HUDEP-2 (cell line): Measurements from ENCODE around the gene COL16A1.

Experiments used
- DNase-seq, 76 experiments: peaks; one replicate each; lab custom pipeline; 2025; ENCODE audit not compliant: unreplicated experiment in 76 of 76; lab: John Stamatoyannopoulos, UW

The COL16A1 gene

DNA sequence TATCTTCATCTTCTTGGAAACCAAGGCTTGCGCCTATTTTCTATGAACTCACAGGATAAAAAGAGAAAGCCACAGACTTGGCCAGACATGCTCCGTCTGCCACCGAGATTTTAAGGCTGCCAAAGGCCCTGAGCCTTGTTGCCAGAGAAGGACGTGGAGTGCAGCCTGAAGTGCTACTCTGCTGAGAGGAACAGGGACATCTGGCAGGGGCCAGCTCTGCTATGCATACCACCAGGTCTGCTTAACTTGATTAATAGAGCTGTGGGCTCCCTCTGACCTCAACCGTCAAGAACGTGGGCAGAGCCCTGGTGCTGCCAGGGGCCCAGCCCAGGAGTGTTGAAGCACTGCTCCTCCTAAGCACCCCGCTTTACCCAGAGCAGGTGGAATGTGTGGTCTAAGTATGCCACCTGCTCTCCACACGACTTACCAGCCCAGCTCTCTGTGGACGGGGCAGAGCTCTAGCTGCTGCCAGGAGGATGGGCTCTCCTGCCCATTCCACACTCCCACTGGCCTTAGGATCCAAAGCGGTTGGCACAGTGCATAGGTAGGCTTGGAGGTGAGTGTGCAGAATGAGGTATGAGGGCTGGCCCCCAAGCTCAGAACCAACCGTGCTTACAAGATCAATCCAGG lies 75.8 kb downstream of the COL16A1 start:
- no peak for DNase-seq

DNA sequence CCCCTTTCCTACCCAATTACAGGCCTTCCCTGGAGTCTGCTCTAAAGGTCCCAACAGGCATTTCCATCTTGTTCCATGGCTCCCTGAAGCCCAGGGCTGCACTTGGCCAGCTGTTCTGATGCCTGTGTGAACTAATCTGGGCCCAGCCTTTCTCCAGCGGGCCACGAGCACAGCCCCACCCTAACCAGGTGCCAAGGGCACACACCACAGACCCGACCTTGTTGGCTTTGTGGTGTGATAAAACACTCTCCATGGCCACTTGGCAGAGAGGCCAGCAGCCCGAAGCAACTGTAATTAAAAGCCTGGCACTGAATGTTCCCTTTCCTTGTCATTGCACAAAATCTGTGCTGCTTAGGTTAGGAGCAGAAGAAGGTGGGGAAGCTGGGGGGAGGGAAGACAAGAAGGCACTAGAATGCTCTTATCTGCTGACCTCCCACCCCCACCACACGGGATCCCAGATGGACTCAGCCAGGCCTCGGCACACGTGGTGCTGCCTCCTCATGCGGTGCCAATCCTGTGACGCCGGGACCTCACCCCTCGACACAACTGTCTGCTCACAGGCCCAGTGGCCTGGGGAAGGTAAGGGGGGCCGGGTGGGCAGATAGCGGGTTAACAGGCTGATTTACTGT lies 76.4 kb downstream of the COL16A1 start:
- DNase-seq: no peak

DNA sequence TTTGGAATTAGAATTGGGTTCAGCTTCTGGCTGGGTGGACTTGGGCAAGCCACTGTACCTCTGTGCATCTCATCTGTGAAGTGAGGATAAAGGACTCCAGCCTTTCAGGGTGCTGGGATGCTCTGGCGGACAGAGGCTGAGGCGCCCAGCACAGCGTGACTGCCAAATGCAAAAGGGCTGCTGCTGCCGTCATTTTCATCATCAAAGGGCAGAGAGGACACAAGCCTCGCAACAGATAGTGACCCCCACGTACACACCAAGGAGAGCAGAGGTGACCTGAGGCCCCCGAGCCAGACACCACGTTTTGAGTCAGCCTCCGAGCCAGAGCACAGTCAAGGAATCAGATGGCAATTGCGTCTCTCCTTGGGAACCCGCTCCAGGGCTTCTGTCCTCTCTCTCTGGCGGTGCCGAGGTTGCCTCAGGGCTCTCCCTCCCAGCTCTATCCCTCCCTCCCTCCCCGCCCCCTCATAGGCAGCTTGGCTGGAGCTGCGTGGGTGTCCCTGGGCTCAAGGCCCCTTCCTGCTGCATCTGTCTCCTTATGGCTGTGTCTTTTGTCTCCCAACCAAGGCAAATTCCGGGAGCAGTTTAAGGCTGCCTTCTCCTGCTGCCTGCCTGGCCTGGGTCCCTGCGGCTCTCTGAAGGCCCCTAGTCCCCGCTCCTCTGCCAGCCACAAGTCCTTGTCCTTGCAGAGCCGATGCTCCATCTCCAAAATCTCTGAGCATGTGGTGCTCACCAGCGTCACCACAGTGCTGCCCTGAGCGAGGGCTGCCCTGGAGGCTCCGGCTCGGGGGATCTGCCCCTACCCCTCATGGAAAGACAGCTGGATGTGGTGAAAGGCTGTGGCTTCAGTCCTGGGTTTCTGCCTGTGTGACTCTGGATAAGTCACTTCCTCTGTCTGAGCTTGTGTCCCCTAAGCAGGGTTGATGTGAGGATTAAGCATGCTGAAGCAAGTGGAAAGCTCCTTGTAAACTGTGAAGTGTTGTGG lies 77.3 kb downstream of the COL16A1 start:
- DNase-seq: no peak

DNA sequence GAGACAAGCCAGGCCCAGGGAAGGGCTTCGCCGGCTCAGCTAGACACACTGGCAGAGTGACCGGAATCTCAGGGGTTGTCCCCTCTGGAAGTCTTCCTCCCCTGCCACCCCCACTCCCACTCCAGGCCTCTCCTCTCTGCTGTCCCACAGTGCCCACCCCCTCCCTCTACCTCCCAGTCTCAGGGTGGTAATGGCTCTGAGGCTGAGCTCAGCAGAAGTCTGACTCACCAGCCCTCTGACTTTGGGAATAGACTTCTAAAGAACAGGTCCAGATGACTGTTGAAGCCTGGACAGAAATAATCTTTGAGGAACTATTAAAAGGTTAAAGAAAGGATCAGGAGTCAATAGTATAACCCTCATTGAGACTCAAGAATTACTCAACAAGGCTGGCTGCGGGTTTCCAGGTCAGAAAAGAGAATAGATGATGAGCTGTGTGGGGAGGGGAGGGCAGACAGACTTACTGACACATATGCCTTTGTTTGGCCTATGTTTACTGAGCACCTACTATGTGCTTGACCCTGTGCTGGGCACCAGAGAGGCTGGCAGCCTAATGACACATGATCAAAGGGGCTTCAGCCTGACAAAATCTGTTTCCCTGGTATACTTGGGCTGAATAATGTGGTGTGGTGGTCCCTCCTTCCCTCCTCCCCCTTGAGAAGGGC lies 78.1 kb downstream of the COL16A1 start:
- DNase-seq: no peak

DNA sequence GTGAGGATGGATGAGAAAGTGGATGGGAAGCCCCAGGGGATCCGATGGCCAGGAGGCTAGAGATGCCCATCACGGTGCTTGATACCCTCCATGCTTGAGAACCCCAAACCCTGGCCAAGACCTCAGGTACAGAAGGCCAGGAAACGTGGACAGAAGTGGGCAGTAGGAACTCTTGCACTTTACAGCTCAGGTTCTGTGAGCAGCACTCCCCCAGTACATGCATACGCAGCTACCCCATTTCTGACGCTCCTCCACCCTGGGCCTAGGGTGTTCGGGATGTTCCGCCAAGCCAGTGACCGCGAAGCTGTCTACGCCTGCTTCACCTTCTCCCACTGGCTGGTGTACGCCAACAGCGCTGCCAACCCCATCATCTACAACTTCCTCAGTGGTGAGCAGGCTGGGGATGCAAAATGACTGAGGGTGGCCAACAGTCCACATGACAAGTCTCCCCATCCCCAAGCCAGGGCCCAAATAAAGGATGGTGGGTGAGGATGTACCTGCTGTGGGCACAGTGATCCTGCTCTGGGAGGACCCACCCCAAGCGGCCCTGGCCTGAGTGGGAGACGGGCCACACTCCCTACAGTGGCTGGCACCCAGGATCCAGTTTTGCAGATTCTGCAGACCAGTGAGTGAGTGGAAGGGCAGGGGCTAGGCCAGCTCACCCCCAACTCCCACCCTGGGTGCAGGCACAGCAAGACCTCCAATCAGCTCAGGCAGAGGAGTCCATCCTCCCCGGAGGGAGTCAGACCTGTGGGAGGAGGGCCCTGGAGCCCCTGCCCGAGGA lies 78.9 kb downstream of the COL16A1 start:
- no peak for DNase-seq

DNA sequence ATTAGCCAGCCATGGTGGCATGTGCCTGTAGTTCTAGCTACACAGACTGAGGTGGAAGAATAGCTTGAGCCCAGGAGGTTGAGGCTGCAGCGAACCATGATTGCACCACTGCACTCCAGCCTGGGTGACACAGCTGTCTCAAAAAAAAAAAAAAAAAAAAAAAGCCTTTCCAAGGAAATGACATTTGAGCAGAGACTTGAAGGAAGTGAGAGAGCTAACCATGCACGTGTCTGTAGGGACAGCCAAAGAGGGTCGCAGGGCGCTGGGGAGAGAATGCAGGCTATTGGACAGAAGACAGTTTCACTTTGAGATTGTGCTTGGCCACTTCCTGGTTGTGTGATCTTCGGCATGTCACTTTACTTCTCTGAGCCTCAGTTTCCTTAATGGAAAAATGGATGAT lies 79.5 kb downstream of the COL16A1 start:
- DNase-seq: no peak

DNA sequence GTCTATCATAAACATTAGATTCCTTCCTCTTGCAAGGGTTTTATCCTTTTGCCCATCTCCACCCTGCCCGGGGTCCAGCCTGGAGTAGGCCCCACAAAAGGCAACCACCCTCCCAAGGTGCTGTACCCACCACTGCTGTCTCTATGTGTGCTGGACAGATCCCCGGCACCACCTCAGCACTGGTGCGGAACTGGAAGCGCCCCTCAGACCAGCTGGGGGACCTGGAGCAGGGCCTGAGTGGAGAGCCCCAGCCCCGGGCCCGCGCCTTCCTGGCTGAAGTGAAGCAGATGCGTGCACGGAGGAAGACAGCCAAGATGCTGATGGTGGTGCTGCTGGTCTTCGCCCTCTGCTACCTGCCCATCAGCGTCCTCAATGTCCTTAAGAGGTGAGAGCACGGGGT lies 80.5 kb downstream of the COL16A1 start:
- no peak for DNase-seq

DNA sequence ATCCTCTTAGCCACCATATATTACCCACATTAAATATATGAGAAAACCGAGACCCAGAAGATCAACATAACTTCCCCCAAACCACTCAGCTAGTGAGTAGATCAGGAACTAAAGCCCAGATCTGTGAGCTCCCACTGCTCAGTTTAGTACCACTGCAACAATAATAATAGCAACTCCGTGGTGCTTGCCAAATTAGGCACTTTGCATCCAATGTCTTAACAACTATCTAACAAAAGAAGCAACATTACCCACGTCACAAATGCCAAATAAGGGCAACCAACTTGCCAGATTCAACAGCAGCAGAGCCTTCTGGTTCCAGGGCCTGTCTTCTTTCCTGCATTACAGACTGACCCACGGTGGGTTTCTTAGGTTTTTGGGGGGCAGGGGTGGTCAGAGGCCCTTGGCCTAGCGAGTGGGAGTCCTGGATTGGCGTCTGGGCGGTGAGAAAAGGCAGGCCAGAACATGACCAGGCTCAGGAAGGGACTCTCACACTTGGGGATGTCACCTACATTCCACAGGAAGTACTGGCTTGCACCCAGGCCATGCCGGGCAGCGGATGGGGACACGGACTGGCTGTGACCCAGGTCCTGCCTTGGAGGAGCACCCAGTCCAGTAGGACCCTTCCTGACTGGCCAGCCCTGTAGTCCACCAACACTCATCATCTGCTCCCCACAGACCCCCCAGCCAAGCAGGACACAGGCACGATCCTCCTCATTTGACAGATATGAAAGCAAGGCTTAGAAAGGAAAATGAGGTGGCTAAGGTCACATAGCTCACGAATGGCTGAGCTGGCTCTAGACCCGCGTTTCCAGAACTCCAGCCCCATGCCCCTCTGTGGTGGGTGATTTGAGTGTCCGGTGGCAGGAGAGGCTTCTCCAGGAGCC lies 81.7 kb downstream of the COL16A1 start:
- DNase-seq: no peak

DNA sequence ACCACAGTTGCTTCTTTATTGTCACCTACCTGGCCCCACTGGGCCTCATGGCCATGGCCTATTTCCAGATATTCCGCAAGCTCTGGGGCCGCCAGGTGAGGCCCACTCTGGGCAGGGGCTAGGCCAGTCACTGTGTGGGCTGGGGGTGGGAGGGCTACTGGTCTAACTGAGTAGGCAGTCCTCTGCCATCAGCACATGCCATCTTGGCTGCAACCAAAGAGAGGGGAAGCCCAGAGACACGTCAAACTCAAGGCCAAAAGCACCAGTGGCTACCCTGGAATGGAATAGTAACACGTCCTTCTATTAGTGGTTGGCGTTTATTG lies 82.4 kb downstream of the COL16A1 start:
- DNase-seq: no peak

DNA sequence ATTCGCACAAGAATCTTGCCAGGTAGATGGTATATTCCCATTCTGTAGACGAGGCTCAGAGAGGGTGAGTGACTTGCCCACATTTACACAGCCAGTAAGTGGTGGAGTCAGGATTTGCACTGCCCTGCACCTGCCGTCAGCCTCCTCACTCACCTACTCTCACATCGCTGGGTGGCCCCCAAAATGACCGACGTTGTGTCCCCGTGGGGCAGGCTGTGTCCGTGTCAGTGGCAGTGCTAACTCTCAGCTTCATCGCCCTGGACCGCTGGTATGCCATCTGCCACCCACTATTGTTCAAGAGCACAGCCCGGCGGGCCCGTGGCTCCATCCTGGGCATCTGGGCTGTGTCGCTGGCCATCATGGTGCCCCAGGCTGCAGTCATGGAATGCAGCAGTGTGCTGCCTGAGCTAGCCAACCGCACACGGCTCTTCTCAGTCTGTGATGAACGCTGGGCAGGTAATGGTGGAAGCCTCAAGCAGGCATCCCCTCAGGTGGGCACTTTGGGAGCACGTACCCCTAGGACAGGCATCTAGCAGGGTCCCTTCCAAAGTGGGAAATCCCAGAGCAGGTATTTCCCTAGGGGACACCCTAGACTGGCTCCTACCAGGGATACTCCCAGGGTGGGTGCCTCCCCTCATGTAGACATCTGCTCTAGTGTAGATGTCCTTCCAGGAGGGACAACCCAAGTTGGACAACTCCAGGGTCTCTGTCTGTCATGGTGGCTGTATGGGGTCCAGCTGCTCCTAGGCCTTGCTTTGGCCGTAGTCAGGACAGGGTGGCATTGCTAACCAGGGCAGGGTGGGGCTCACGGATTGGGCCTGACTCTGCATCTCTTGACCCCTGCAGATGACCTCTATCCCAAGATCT lies 83.0 kb downstream of the COL16A1 start:
- DNase-seq: no peak

DNA sequence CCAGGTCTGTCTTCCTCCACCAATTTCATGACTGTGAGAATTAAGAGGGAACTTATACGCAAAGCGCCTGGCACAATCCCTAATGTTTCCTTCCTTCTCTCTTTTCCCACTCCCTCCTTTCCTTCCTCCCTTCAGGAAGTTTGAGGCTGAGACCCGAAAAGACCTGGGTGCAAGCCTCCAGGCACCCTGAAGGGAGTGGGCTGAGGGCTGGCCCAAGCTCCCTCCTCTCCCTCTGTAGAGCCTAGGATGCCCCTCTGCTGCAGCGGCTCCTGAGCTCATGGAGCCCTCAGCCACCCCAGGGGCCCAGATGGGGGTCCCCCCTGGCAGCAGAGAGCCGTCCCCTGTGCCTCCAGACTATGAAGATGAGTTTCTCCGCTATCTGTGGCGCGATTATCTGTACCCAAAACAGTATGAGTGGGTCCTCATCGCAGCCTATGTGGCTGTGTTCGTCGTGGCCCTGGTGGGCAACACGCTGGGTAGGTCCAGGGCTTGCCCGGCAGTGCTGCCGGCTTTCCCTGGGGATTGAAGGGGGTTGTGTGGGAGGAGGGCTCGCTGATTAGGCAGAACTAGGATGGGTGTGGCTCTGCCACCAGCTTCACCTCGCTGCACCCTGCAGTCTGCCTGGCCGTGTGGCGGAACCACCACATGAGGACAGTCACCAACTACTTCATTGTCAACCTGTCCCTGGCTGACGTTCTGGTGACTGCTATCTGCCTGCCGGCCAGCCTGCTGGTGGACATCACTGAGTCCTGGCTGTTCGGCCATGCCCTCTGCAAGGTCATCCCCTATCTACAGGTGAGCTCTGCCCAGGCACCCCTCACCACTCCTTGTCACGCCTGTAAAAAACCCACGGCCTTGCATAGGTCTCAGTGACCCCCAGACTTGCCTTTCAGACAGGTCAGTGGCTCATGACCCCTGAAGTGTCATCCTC lies 84.6 kb downstream of the COL16A1 start:
- DNase-seq: no peak

DNA sequence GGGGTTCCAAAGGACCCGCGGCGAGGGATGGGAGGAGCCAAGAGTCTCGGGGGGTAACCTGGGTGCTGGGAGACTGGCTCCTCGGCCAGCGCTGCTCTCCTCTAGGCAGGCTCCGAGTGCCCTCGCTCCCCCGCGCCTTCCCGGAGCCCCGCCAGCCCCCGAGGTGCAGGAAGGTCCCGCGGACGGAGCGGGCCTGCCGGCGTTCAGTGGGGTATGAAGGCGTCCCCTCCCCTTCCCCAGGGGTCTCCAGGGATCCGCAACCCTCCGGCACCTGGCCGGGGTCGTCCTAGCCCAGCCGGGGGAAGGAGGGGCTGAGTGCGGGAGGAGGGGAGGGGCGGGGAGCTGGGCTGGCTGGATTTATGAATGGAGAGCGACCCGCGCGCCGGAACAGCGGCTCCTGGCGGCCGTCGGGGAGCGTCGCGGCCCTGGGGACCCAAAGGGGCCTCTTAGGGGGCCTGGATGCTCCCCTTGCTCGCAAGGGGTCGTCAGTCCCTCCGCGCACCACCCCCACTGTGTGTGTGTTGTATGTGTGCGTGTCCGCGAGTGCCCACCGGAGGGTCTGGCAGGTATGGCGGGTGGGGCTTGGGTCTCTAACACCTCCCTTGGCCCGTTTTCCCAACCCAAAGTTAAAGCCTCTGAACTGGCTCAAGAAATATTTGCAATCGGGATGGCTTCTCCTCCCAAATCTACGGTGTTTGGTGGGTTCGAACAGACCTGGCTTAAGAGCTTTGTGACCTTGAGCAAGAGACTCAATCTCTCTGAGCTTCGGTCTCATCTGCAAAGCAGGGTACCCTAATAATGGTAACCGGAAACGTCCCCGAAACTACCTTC lies 85.7 kb downstream of the COL16A1 start:
- DNase-seq: peak in 1 of 76 experiments; percentile 9

DNA sequence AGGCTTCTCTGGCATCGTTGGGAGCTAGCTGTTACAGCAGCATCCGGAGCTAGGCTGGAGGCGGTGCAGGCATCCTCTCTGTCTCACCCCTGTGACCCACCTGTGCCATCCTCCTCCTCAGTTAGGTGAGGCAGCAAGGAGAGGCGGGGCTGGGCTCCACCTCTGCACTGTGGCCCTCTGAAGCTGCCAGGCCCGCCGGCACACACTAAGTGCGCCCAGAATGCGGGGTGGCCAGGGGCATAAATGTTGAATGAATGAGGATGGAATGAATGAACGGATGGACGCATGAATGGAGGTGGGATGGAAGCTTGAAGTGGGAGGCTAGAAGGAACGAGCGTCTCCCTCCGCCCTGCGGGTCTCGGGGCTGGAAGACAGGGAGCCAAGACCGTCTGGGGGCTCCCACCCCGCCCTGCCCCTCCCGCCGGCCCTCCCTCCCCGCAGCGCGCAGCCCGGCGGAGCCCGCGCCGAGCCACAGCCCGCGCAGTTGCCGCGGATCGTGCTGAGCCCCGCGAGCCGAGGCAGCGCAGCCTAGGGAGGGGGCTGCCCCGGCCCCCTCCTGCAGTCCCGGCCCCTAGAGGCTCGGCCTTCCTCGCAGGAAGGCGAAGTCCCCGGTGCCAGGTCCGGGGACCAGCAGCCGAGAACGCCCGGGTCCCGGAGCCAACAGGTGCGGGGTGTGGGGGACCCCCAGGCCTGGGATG lies 86.5 kb downstream of the COL16A1 start, which contains the start of gene HCRTR1:
Gene HCRTR1 (plus strand): TSS at position 472 of the 698 bp plus-strand sequence. CDS start 1,504 bp downstream, outside the sequence.
- no peak for DNase-seq

DNA sequence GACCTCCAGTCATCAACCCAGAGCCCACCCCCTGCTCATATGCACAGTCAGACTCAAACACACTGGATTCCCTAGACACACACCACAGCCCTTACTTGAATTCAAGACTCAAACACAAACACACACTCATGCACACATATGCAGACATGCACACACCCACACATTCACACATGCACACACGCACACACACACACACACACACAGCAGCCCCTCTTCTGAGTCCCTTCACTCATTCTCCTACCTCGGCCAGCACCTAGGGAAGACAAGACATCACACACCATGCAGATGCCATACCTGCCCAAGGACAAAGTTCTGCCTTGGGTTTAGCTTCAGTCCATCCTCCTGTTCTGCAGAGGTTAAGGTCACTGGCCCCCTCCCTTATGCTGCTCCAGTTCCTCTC lies 87.9 kb downstream of the COL16A1 start:
- DNase-seq: no peak

DNA sequence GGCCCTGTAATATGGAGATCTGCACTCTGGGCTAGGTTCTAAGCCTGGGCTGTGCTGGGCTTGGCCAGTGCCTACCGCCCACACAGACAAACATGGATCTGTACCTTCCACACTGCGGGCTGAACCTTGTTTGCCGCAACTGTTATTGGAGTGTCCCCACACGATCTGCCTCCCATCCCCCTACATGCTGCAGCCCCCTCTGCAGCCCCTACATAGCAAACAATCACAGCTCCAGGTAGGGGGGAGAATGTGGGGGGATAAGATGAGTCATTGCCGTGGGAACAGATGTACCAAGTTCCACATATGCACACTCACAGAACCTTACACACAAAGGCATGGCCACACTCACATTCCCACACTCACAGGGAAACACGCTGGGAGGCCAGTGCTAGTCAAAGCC lies 88.4 kb downstream of the COL16A1 start:
- DNase-seq: no peak
